HepG2 (cell line): ENCODE results near the gene TMEM98. TPM values are rescaled to one million over a fixed set of nuclear protein-coding genes. Genes with fewer than 3 reads are reported as not detected.
A peak's percentile ranks its signal among the peaks of the same experiment; 100 is the strongest.

Experiments
- ATAC-seq: fragments of 200-7000 bp; cut with Tn5 transposase; 3 replicates; pipeline ENCODE4 v1.9.1; 2020; ENCODE audit warnings: mild to moderate bottlenecking, moderate library complexity
- BruUV-seq: library from RNA; stranded (reverse); fragments of 400-500 nt; replicated peaks from 2 replicates; lab custom pipeline; 2021; lab: Mats Ljungman, UMichigan
- CTCF ChIA-PET: fragments of 300-600 bp; formaldehyde crosslinking; extraction: SDS; loops from one replicate; lab custom pipeline; 2021; ENCODE audit warnings: low total read pairs, inconsistent platforms, low intra/inter-chr PET ratio; lab: Yijun Ruan, JAX
- POLR2A ChIA-PET: fragments of 350-600 bp; sonication (Branson Sonifier 250); formaldehyde crosslinking; loops from one replicate; lab custom pipeline; 2020; ENCODE audit warnings: antibody characterized with exemption, inconsistent platforms; lab: Yijun Ruan, JAX
- DNase-seq: peaks from one replicate; pipeline ENCODE4 v3.0.0-alpha.2; 2015; ENCODE audit warnings: low spot score
- FAIRE-seq: peaks from 3 replicates; lab custom pipeline; 2011; peaks lifted over from hg19 to GRCh38; lab: Jason Lieb, UNC
- H2AFZ ChIP-seq: one replicate; pipeline ENCODE4 v1.6.1; 2011; ENCODE audit warnings: low read length, inconsistent platforms
- H3K27ac ChIP-seq: fragments of 300-600 bp; 3 replicates; pipeline ENCODE4 v1.8.0; 2011; ENCODE audit warnings: mixed run types, mild to moderate bottlenecking, mixed read lengths, low read length, inconsistent platforms; ENCODE audit not compliant: insufficient read depth; ENCODE audit errors: extremely low read length
- H3K27me3 ChIP-seq, 2 experiments: fragments of 200-600 bp in 1 of 2; 2 replicates in 1 of 2; 3 replicates in 1 of 2; pipeline versions ENCODE4 v1.6.0 to v1.8.0; 2011; ENCODE audit warnings: low read length in 2 of 2, mild to moderate bottlenecking in 2 of 2, moderate library complexity in 2 of 2, inconsistent platforms in 1 of 2; ENCODE audit not compliant: insufficient read depth in 2 of 2, control insufficient read depth in 1 of 2
- H3K36me3 ChIP-seq, 2 experiments: fragments of 200-600 bp in 1 of 2; replicated peaks in 1 of 2; 2 replicates in 1 of 2; 3 replicates in 1 of 2; pipeline versions ENCODE4 v1.5.1 to v1.8.0; 2011; ENCODE audit warnings: low read length in 2 of 2, inconsistent platforms in 1 of 2; ENCODE audit not compliant: insufficient read depth in 2 of 2, control insufficient read depth in 1 of 2
- H3K4me1 ChIP-seq: 2 replicates; pipeline ENCODE4 v1.5.1; 2012; ENCODE audit warnings: low read length, inconsistent platforms; ENCODE audit not compliant: insufficient read depth
- H3K4me2 ChIP-seq: 2 replicates; pipeline ENCODE4 v1.6.0; 2011; ENCODE audit warnings: low read depth, low read length, inconsistent platforms
- H3K4me3 ChIP-seq, 3 experiments: fragments of 200-600 bp in 1 of 3; sonication (generic), shearing (Covaris generic) in 1 of 3; replicated peaks in 1 of 3; 2 replicates each; pipeline ENCODE4 v1.5.1; 2011 to 2016; ENCODE audit warnings: low read length in 3 of 3, inconsistent platforms in 2 of 3, low read depth in 2 of 3, mild to moderate bottlenecking in 2 of 3, control low read depth in 1 of 3, mixed read lengths in 1 of 3; ENCODE audit not compliant: insufficient read depth in 1 of 3
- H3K79me2 ChIP-seq: one replicate; pipeline ENCODE4 v1.6.1; 2011; ENCODE audit warnings: low read length, inconsistent platforms; ENCODE audit not compliant: insufficient read depth
- H3K9ac ChIP-seq: 2 replicates; pipeline ENCODE4 v1.6.0; 2011; ENCODE audit warnings: mild to moderate bottlenecking, low read depth, low read length, inconsistent platforms; ENCODE audit not compliant: insufficient read depth
- H3K9me3 ChIP-seq: 2 replicates; pipeline ENCODE4 v1.5.1; 2012; ENCODE audit warnings: mild to moderate bottlenecking, low read length
- H4K20me1 ChIP-seq: 2 replicates; pipeline ENCODE4 v1.6.0; 2011; ENCODE audit warnings: inconsistent platforms, mild to moderate bottlenecking, low read length, moderate library complexity; ENCODE audit not compliant: insufficient read depth
- RARA ChIP-seq: IDR thresholded peaks from 2 replicates; pipeline ENCODE4 v1.6.1; 2016; ENCODE audit warnings: missing genetic modification reagents, missing compliant biosample characterization
- RBM39 ChIP-seq: fragments of 200-400 bp; formaldehyde crosslinking; IDR thresholded peaks from one replicate; pipeline ENCODE4 v1.6.1; 2018; ENCODE audit warnings: antibody characterized with exemption, mild to moderate bottlenecking, low read depth, low read length; ENCODE audit not compliant: poor library complexity, severe bottlenecking
- SIX4 ChIP-seq: sonication (generic); formaldehyde crosslinking; IDR thresholded peaks from 2 replicates; pipeline ENCODE4 v1.4.0; 2020; ENCODE audit warnings: missing genetic modification reagents
- TCF12 ChIP-seq, 2 experiments: fragments of 450-650 bp in 1 of 2; sonication (generic) in 1 of 2; formaldehyde crosslinking in 1 of 2; IDR thresholded peaks; 2 replicates each; pipeline versions ENCODE4 v1.6.1 to v1.8.0; 2017 to 2022; ENCODE audit warnings: antibody characterized with exemption in 1 of 2, mild to moderate bottlenecking in 1 of 2, missing genetic modification reagents in 1 of 2, moderate library complexity in 1 of 2
- ZFP36L1 ChIP-seq: sonication (generic); formaldehyde crosslinking; IDR thresholded peaks from 2 replicates; pipeline ENCODE4 v1.8.0; 2022; ENCODE audit warnings: mild to moderate bottlenecking, missing genetic modification reagents, moderate library complexity
- ZNF589 ChIP-seq: sonication (generic); formaldehyde crosslinking; conservative IDR thresholded peaks from 2 replicates; pipeline ENCODE4 v1.8.0; 2022; ENCODE audit warnings: mild to moderate bottlenecking, moderate library complexity, missing genetic modification reagents
- ZNF644 ChIP-seq: IDR thresholded peaks from 2 replicates; pipeline ENCODE4 v1.6.1; 2016; ENCODE audit warnings: low read depth
- ZNF768 ChIP-seq: sonication (generic); formaldehyde crosslinking; IDR thresholded peaks from 2 replicates; pipeline ENCODE4 v1.4.0; 2020; ENCODE audit warnings: missing genetic modification reagents
- ZNF83 ChIP-seq: sonication (generic); formaldehyde crosslinking; IDR thresholded peaks from 2 replicates; pipeline ENCODE4 v1.4.0; 2020; ENCODE audit warnings: missing genetic modification reagents, mild to moderate bottlenecking, borderline replicate concordance
- ZSCAN21 ChIP-seq: sonication (generic); formaldehyde crosslinking; IDR thresholded peaks from 2 replicates; pipeline ENCODE4 v1.8.0; 2022; ENCODE audit warnings: mild to moderate bottlenecking, missing genetic modification reagents, moderate library complexity, borderline replicate concordance
- WGBS: methylation state at CpG from one replicate; pipeline ENCODE4 v1.1.6; 2017; ENCODE audit warnings: low lambda C conversion rate; 5-methylcytosine and 5-hydroxymethylcytosine counted together
- in situ Hi-C: cut with HindIII; loops from 2 replicates; pipeline ENCODE4 v1.10.0; 2017; ENCODE audit warnings: low pct_unique_long_range_greater_than_20kb; ENCODE audit not compliant: extremely low pct_ligation_motif_present
- intact Hi-C: fragments of 100-400 bp; cut with micrococcal nuclease; formaldehyde crosslinking; loops from one replicate; pipeline ENCODE4 v1.10.0; 2022; ENCODE audit not compliant: unreplicated experiment
- polyA plus RNA-seq, 8 experiments: library from polyadenylated mRNA; depleted of rRNA in 3 of 8; stranded (reverse) in 7 of 8; unstranded in 1 of 8; fragments of >200 nt; fragmentation: Illumina TruSeq in 4 of 8; extraction: Trizol in 4 of 8; gene quantifications; 2 replicates each; pipeline versions ENCODE4 v1.2.1 to v1.2.3, GENCODE V29; 2011 to 2016; ENCODE audit warnings: low read depth in 4 of 8, missing spikeins in 1 of 8, mixed read lengths in 1 of 8; ENCODE audit not compliant: insufficient read depth in 1 of 8
- total RNA-seq, 5 experiments: library from RNA; depleted of rRNA; stranded (reverse); fragments of >200 nt; fragmentation: Illumina TruSeq; extraction: Trizol; gene quantifications; 2 replicates each; pipeline ENCODE4 v1.2.3, GENCODE V29; 2016; ENCODE audit warnings: low read depth in 1 of 5
- TF ChIP-seq, protein P1 (sequence below): fragments of 450-650 bp; IDR thresholded peaks from 2 replicates; pipeline ENCODE4 v1.6.1; 2016
- TF ChIP-seq, protein P2 (sequence below): sonication (generic); formaldehyde crosslinking; IDR thresholded peaks from 2 replicates; pipeline ENCODE4 v1.5.1; 2020; ENCODE audit warnings: missing genetic modification reagents, mild to moderate bottlenecking, borderline replicate concordance
- TF ChIP-seq, protein P3 (sequence below): sonication (generic); formaldehyde crosslinking; IDR thresholded peaks from 2 replicates; pipeline ENCODE4 v1.8.1; 2023; ENCODE audit warnings: mild to moderate bottlenecking, moderate library complexity, missing genetic modification reagents

Gene TMEM98
- total and polyA plus RNA-seq, 2 of the 13 experiments (the other 11 are each of a cell fraction or from before 2014, with no cell fraction given) = 103 to 175 TPM

DNA sequence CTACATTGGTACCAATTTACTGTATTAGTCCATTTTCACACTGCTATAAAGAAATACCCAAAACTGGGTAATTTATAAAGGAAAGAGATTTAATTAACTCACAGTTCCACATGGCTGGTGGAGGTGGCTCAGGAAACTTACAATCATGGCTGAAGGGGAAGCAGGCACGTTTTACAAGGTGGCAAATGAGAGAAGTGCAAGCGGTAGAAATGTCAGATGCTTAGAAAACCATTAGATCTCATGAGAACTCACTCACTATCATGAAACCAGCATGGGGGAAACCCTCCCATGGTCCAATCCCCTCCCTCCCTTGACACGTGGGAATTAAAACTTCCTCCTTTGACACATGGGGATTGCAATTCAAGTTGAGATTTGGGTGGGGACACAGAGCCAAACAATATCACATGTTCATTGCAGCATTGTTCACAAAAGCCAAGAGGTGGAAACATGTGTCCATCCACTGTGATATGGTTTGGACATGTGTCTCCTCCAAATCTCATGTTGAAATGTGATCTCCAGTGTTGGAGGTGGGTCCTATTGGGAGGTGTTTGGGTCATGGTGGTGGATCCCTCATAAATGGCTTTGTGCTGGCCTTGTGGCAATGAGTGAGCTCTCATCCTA lies 60.6 kb downstream of the TMEM98 start:
- TF ChIP-seq, protein P1, sequence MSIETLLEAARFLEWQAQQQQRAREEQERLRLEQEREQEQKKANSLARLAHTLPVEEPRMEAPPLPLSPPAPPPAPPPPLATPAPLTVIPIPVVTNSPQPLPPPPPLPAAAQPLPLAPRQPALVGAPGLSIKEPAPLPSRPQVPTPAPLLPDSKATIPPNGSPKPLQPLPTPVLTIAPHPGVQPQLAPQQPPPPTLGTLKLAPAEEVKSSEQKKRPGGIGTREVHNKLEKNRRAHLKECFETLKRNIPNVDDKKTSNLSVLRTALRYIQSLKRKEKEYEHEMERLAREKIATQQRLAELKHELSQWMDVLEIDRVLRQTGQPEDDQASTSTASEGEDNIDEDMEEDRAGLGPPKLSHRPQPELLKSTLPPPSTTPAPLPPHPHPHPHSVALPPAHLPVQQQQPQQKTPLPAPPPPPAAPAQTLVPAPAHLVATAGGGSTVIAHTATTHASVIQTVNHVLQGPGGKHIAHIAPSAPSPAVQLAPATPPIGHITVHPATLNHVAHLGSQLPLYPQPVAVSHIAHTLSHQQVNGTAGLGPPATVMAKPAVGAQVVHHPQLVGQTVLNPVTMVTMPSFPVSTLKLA = peak; percentile 93
- no peak for TF ChIP-seq RBM39

DNA sequence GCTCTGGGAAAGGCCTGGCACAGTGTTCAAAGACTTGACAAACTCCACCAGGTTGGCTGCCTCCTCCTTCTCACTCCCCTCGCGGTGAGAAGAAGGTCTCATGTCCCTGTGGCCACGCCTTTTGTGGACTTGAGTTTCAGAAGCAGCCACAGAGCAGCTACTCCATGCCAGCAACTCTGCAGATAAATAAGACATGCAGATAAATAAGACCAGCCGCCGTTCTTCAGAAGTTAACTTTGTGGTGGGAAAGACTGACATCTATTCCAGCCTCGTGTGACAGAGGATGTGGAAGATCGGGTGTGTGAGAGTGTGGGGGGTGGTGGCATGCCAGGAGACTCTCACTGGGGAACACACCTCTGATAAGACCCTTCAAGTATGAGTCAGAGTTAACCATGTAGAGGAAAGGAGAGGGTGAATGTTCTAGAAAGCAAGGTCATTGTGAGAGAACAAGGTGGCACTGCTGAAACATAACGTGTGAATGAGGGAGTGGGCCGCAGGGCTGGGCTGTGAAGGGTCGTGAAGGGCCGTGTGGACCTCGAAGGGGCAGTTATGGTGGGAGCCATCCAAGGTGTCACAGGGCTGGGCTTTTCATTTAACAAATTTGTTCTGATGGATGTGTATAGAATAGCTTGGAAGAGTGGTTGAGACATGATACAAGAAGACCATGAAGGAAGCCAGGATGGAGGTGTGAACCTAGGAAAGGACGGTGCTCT lies 64.5 kb downstream of the TMEM98 start:
- Histone ChIP-seq H3K9me3 (peaks cover 17% of the 10 kb centered on the region), H3K4me3 (no peak overlapping the region), H3K36me3 (no peaks in the 10 kb centered on the region), H4K20me1 (no peaks in the 10 kb centered on the region), H3K27me3 (peaks cover 3 to 30% of the 10 kb centered on the region in 2 experiments; a peak in 3 of 5 replicates), H3K9ac (no peak overlapping the region), H3K4me1 (no peaks in the 10 kb centered on the region), H3K27ac (no peak overlapping the region), H3K4me2 (no peak overlapping the region), H2AFZ (no peak overlapping the region), H3K79me2 (no peaks in the 10 kb centered on the region)
- DNase-seq (no peak), ATAC-seq (no peak), FAIRE-seq (no peak)
- in situ Hi-C loops (no loop called here), intact Hi-C loops (no loop called here)
- ChIA-PET CTCF (no interaction called here), POLR2A (no interaction called here)
- no TSS peak for BruUV-seq
- WGBS = 33% methylated on average over 13 of the region's 13 CpGs
- TF ChIP-seq ZFP36L1 (CRISPR knock-in tag) = no peak
- TF ChIP-seq ZNF644 = no peak
- TF ChIP-seq ZNF589 (CRISPR knock-in tag) = no peak
- no peak for TF ChIP-seq ZNF768
- TF ChIP-seq TCF12 (IDR thresholded peaks at IDR 0.05) = no peak
- no peak for TF ChIP-seq TCF12 (CRISPR knock-in tag; IDR thresholded peaks at IDR 0.05)
- TF ChIP-seq ZNF83 (CRISPR knock-in tag) = no peak
- TF ChIP-seq, protein P2, sequence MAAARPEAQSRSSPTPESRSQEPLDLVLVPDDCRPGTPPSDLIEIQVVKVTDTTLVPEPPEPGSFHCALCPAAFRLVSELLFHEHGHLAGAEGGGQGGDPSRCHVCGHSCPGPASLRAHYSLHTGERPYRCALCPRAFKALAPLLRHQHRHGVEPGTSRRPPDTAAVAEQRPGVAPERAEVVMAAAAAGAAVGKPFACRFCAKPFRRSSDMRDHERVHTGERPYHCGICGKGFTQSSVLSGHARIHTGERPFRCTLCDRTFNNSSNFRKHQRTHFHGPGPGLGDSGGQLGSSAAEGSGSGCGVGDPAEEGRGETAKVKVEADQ (CRISPR knock-in tag) = no peak
- TF ChIP-seq SIX4 = no peak
- TF ChIP-seq, protein P3, sequence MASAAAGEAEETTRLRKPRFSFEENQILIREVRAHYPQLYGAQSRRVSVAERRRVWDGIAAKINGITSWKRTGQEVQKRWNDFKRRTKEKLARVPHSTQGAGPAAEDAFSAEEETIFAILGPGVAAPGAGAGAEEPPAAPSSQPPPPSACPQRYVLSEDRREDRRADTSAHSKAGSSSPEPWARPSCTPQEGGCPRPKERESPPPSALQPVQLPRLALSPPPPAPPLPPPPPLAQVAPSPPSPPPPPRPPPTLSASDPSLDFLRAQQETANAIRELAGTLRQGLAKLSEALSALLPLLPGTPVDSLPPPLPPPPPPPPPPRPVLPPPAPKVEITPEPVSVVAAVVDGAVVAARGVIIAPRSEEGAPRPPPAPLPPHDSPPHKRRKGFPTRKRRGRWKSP = no peak
- TF ChIP-seq RARA (CRISPR knock-in tag) = no peak
- TF ChIP-seq ZSCAN21 = no peak

More for the DNA sequence above, 60.6 kb downstream of the TMEM98 start:
- ATAC-seq = no peak
- H3K4me3 ChIP-seq = no peak overlapping the region
- in situ Hi-C loops = no loop called here
- DNase-seq = no peak
- BruUV-seq = no TSS peak
- H3K27ac ChIP-seq = no peak overlapping the region
- no peak overlapping the region for H3K4me2 ChIP-seq
- no peaks in the 10 kb centered on the region for H3K79me2 ChIP-seq
- no peak overlapping the region for H3K9ac ChIP-seq
- no peaks in the 10 kb centered on the region for H3K36me3 ChIP-seq
- ChIA-PET CTCF (no interaction called here), POLR2A (no interaction called here)
- no peaks in the 10 kb centered on the region for H4K20me1 ChIP-seq
- H3K9me3 ChIP-seq = peaks cover 17% of the 10 kb centered on the region
- intact Hi-C loops = no loop called here
- H3K4me1 ChIP-seq = no peaks in the 10 kb centered on the region
- no peak overlapping the region for H2AFZ ChIP-seq
- peaks cover 3 to 6% of the 10 kb centered on the region in 2 experiments; a peak in 2 of 5 replicates for H3K27me3 ChIP-seq
- 19% methylated on average over 3 of the region's 3 CpGs for WGBS
- no peak for FAIRE-seq
